GM23338 (cell line): ENCODE measurements around the gene LPP. TPM values are rescaled to one million over a fixed set of nuclear protein-coding genes. Genes with fewer than 3 reads are reported as not detected.

ENCODE experiments used
- ATAC-seq: fragments of 200-7000 bp; cut with Tn5 transposase; 3 replicates; pipeline ENCODE4 v1.9.1; 2020
- DNase-seq: peaks from one replicate; pipeline ENCODE4 v3.0.0-alpha.2; 2015; ENCODE audit warnings: low spot score
- H2AFZ ChIP-seq: fragments of 200-600 bp; sonication (generic); 2 replicates; pipeline ENCODE4 v1.8.0; 2016; ENCODE audit warnings: antibody characterized with exemption, mild to moderate bottlenecking, moderate library complexity
- H3F3A ChIP-seq: fragments of 200-600 bp; sonication (generic); replicated peaks from 2 replicates; pipeline ENCODE4 v1.8.0; 2017; ENCODE audit warnings: antibody characterized with exemption, mixed run types, low read depth
- H3K27ac ChIP-seq: fragments of 200-600 bp; sonication (generic); 2 replicates; pipeline ENCODE4 v1.6.1; 2016; ENCODE audit warnings: low read depth
- H3K27me3 ChIP-seq: fragments of 200-600 bp; sonication (generic); 2 replicates; pipeline ENCODE4 v1.8.0; 2016; ENCODE audit warnings: mild to moderate bottlenecking, mixed run types, moderate library complexity; ENCODE audit not compliant: insufficient read depth
- H3K36me3 ChIP-seq: fragments of 200-600 bp; sonication (generic); 2 replicates; pipeline ENCODE4 v1.8.0; 2016; ENCODE audit warnings: mild to moderate bottlenecking; ENCODE audit not compliant: insufficient read depth
- H3K4me1 ChIP-seq: fragments of 200-600 bp; sonication (generic); 2 replicates; pipeline ENCODE4 v1.8.0; 2016; ENCODE audit warnings: mild to moderate bottlenecking, moderate library complexity; ENCODE audit not compliant: insufficient read depth
- H3K4me2 ChIP-seq: fragments of 200-600 bp; sonication (generic); 2 replicates; pipeline ENCODE4 v1.7.1; 2017; ENCODE audit warnings: mixed run types
- H3K4me3 ChIP-seq: fragments of 200-600 bp; sonication (generic); 2 replicates; pipeline ENCODE4 v1.6.1; 2016; ENCODE audit warnings: mixed run types
- H3K79me2 ChIP-seq: fragments of 200-600 bp; sonication (generic); replicated peaks from 2 replicates; pipeline ENCODE4 v1.8.0; 2017; ENCODE audit warnings: mild to moderate bottlenecking; ENCODE audit not compliant: insufficient read depth
- H3K9me2 ChIP-seq: fragments of 200-600 bp; sonication (generic); 2 replicates; pipeline ENCODE4 v1.8.0; 2017; ENCODE audit not compliant: insufficient read depth
- H4K20me1 ChIP-seq: fragments of 200-600 bp; sonication (generic); replicated peaks from 2 replicates; pipeline ENCODE4 v1.8.0; 2017; ENCODE audit warnings: mild to moderate bottlenecking; ENCODE audit not compliant: insufficient read depth
- H3K27ac Mint-ChIP-seq: 2 replicates; pipeline ENCODE4 v1.8.0; 2020; ENCODE audit warnings: inconsistent platforms, mild to moderate bottlenecking, moderate library complexity, mixed read lengths
- H3K27me3 Mint-ChIP-seq: 3 replicates; pipeline ENCODE4 v1.8.0; 2022; ENCODE audit warnings: low read depth, mild to moderate bottlenecking, moderate library complexity, mixed read lengths, inconsistent platforms; ENCODE audit not compliant: insufficient read depth, poor library complexity
- H3K36me3 Mint-ChIP-seq: 3 replicates; pipeline ENCODE4 v1.8.0; 2021; ENCODE audit warnings: low read depth, mild to moderate bottlenecking, inconsistent platforms, moderate library complexity, mixed read lengths
- H3K4me1 Mint-ChIP-seq: 3 replicates; pipeline ENCODE4 v1.8.0; 2020; ENCODE audit warnings: mild to moderate bottlenecking, inconsistent platforms, mixed read lengths
- H3K4me3 Mint-ChIP-seq: 3 replicates; pipeline ENCODE4 v1.8.0; 2021; ENCODE audit warnings: moderate library complexity, mild to moderate bottlenecking, inconsistent platforms, mixed read lengths
- H3K9me3 Mint-ChIP-seq: 3 replicates; pipeline ENCODE4 v1.8.0; 2020; ENCODE audit warnings: moderate library complexity, mild to moderate bottlenecking, inconsistent platforms, mixed read lengths
- CTCF ChIP-seq, 2 experiments: fragments of 200-600 bp in 1 of 2; sonication (generic) in 1 of 2; conservative IDR thresholded peaks; 2 replicates each; pipeline versions ENCODE4 v1.5.1 to v1.6.1; 2016 to 2017; ENCODE audit warnings: antibody characterized with exemption in 2 of 2, low read depth in 2 of 2, mild to moderate bottlenecking in 2 of 2, moderate library complexity in 1 of 2
- ETS1 ChIP-seq: IDR thresholded peaks from 2 replicates; pipeline ENCODE4 v1.6.1; 2016; ENCODE audit warnings: antibody characterized with exemption
- EZH2 ChIP-seq: fragments of 200-600 bp; sonication (generic); IDR thresholded peaks from one replicate; pipeline ENCODE4 v1.8.0; 2017; ENCODE audit warnings: antibody characterized with exemption, mild to moderate bottlenecking, low read depth; ENCODE audit not compliant: unreplicated experiment
- EZH2phosphoT487 ChIP-seq: fragments of 200-600 bp; sonication (generic); IDR thresholded peaks from one replicate; pipeline ENCODE4 v1.8.1; 2018; ENCODE audit warnings: antibody characterized with exemption; ENCODE audit not compliant: unreplicated experiment
- NANOG ChIP-seq: IDR thresholded peaks from 2 replicates; pipeline ENCODE4 v1.6.1; 2016; ENCODE audit warnings: antibody characterized with exemption, borderline replicate concordance
- REST ChIP-seq: IDR thresholded peaks from one replicate; pipeline ENCODE4 v1.6.1; 2018; ENCODE audit warnings: antibody characterized with exemption; ENCODE audit not compliant: unreplicated experiment
- STAT1 ChIP-seq: IDR thresholded peaks from one replicate; pipeline ENCODE4 v1.6.1; 2016; ENCODE audit warnings: antibody characterized with exemption; ENCODE audit not compliant: unreplicated experiment
- ZNF114 ChIP-seq: fragments of 250-450 bp; sonication (Bioruptor Pico); IDR thresholded peaks from 2 replicates; pipeline ENCODE4 v1.5.0; 2020; ENCODE audit warnings: mild to moderate bottlenecking, moderate library complexity
- ZNF331 ChIP-seq: fragments of 250-450 bp; sonication (Bioruptor Pico); IDR thresholded peaks from 2 replicates; pipeline ENCODE4 v1.5.0; 2020; ENCODE audit warnings: low read depth, mild to moderate bottlenecking, moderate library complexity
- polyA plus RNA-seq: library from polyadenylated mRNA; unstranded; fragments of >200 nt; fragmentation: Nextera tagmentation; extraction: Ambion mirVana; gene quantifications from 2 replicates; pipeline ENCODE4 v1.2.1, GENCODE V29; 2016
- total RNA-seq: library from RNA; depleted of rRNA; stranded (reverse); fragments of >200 nt; shearing (Covaris generic); gene quantifications from 2 replicates; pipeline ENCODE4 v1.2.3, GENCODE V29; 2014

LPP gene
- total and polyA plus RNA-seq, 2 experiments from 2014 or later: 23.0 to 35.2 TPM

GRCh38 chr3:188577539-188577938 is 423.6 kb downstream of the LPP start:
- no peak overlapping the region for H3K4me3 Mint-ChIP-seq
- H3K9me3 Mint-ChIP-seq: no peaks in the 10 kb centered on the region
- Histone ChIP-seq H3K79me2 (no peaks in the 10 kb centered on the region), H3K27ac (no peak overlapping the region), H3K4me3 (no peak overlapping the region), H4K20me1 (no peaks in the 10 kb centered on the region), H3F3A (no peaks in the 10 kb centered on the region), H3K27me3 (no peaks in the 10 kb centered on the region), H3K9me2 (no peaks in the 10 kb centered on the region), H3K4me2 (no peak overlapping the region), H3K36me3 (no peaks in the 10 kb centered on the region), H2AFZ (no peak overlapping the region), H3K4me1 (no peaks in the 10 kb centered on the region)
- DNase-seq: no peak
- peaks cover 7% of the 10 kb centered on the region; the same call in 2 of the 3 replicates for H3K4me1 Mint-ChIP-seq
- no peaks in the 10 kb centered on the region for H3K36me3 Mint-ChIP-seq
- H3K27ac Mint-ChIP-seq: no peak overlapping the region
- no peak for TF ChIP-seq ZNF331
- ATAC-seq: no peak
- peaks cover 2% of the 10 kb centered on the region for H3K27me3 Mint-ChIP-seq

- no peak overlapping the region for H3K4me2 ChIP-seq
- H2AFZ ChIP-seq: no peak overlapping the region
- Mint-ChIP-seq H3K9me3 (no peaks in the 10 kb centered on the region), H3K36me3 (no peaks in the 10 kb centered on the region), H3K27ac (no peak overlapping the region), H3K4me3 (no peak overlapping the region), H3K4me1 (peaks cover 3% of the 10 kb centered on the region; the same call in 2 of the 3 replicates), H3K27me3 (peaks cover 2% of the 10 kb centered on the region)
- H3K36me3 ChIP-seq: no peaks in the 10 kb centered on the region
- H3K4me1 ChIP-seq: 0 out of 2 replicates have a peak, but pooled peaks cover under 1% of the 10 kb centered on the region
- ATAC-seq (no peak), DNase-seq (no peak)
- H4K20me1 ChIP-seq: no peaks in the 10 kb centered on the region
- TF ChIP-seq CTCF (conservative IDR thresholded peaks at IDR 0.05; ENCODE audit: low read depth in 2 of 2) (no peak), ZNF114 (CRISPR knock-in tag) (no peak), ZNF331 (no peak), EZH2phosphoT487 (no peak), ETS1 (no peak), EZH2 (no peak), REST (no peak), NANOG (no peak), STAT1 (no peak)
- H3K27ac ChIP-seq: no peak overlapping the region
- no peak overlapping the region for H3K4me3 ChIP-seq
- H3K79me2 ChIP-seq: no peaks in the 10 kb centered on the region
- H3F3A ChIP-seq: no peaks in the 10 kb centered on the region
- H3K27me3 ChIP-seq: no peaks in the 10 kb centered on the region
- no peaks in the 10 kb centered on the region for H3K9me2 ChIP-seq
Measured at GRCh38 chr3:188578576-188579363, 424.8 kb downstream of the LPP start.
